PFSK-1 (cell line): ENCODE measurements around the gene PCP4L1.

ENCODE experiments used
- POLR2AphosphoS5 ChIP-seq: IDR thresholded peaks from 2 replicates; pipeline ENCODE4 v1.6.1; 2012; ENCODE audit warnings: low read depth, mild to moderate bottlenecking, control low read depth, low read length, moderate library complexity
- REST ChIP-seq, 2 experiments: IDR thresholded peaks; 2 replicates each; pipeline versions ENCODE4 v1.6.1 to v1.8.0; 2011 to 2012; ENCODE audit warnings: low read depth in 2 of 2, low read length in 2 of 2, control low read depth in 1 of 2, inconsistent platforms in 1 of 2, mild to moderate bottlenecking in 1 of 2, moderate library complexity in 1 of 2; ENCODE audit not compliant: insufficient read depth in 1 of 2
- SIN3A ChIP-seq: IDR thresholded peaks from 2 replicates; pipeline ENCODE4 v1.6.1; 2012; ENCODE audit warnings: mild to moderate bottlenecking, low read length, moderate library complexity, borderline replicate concordance; ENCODE audit not compliant: insufficient read depth

GRCh38 chr1:161233102-161233501 is 25.4 kb upstream of the PCP4L1 start:
- TF ChIP-seq SIN3A (no peak), POLR2AphosphoS5 (no peak), REST (IDR thresholded peaks at IDR 0.05; ENCODE audit: insufficient read depth in 1 of 2, low read depth in 2 of 2, low read length in 2 of 2) (no peak)
